GM19193 (cell line): ENCODE results near the gene CDH12.

ENCODE experiments used
- POLR2A ChIP-seq: IDR thresholded peaks from 4 replicates; pipeline ENCODE4 v1.6.1; 2011; ENCODE audit not compliant: insufficient read depth, insufficient read length; ENCODE audit errors: extremely low read depth

Gene CDH12

DNA sequence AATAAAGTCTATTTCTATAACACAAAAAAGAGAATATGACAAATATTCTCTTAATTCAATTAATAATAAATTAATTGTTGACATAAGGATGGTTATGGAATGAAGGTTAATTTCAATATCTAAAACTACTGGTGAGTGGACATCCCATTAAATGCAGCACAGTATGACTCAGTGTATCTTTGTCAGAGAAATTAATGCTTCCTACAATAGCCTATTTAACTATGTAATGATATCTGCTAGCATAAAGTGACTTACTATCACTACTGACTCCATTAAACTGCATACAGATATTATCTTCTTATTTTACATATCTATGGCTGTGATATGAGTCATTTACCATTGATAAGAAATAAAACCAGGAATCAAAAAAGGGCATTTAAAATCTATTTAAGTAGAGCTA, 298.7 kb downstream of the CDH12 start:
- no peak for TF ChIP-seq POLR2A

DNA sequence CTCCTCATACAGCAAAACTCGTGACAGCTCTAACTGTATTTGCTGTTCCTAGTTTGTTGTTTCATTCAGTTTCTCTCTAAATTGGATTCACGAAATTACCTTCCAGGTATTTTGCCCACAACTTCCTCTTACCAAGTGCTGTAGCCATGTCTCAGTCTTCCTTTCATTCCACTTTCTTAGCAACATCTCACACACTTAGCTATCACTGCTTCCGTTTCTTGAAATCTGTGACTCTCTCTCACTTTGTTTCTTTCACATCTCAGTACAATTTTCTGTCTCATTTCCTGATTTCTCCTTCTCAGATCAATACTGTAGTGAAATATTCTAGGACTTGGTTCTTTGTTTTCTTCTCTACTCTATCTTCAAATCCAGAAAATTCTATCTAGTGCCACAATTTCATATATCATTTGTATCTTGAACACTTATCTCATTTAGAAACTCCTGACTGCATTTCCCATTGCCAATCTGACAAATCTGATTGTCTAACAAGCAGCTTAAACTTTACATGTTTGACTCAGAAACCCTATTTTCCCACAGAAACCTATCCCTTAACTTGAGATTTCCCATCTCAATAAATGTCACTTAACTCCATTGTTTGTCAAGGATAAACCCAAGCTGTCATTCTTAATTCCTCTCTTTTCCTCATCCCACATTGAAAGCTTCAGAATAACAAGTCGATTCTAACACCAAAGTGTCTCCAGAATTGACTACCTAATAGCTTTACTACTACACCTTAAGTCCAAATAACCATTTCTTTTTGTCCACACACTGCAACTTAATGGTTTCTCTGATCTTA, 303.1 kb downstream of the CDH12 start:
- no peak for TF ChIP-seq POLR2A

DNA sequence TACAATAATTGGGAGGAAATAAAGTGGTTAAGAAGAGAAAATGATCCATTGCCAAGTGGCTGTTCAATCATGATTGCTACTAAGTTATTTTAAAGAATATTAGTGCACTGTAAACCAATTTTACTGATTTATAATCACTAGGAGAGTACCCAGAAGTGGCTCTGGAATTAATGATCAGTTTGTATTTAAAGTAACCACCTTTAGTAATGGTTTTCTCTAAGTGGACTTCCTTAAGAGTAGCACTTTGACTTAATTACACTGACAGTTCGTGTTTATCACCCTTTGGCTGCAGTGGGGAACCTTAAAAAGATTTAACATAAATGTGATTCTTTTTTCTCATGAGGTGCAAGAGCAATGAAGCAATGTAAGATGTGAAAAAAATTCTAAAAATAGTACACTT, 310.8 kb downstream of the CDH12 start:
- TF ChIP-seq POLR2A = no peak

DNA sequence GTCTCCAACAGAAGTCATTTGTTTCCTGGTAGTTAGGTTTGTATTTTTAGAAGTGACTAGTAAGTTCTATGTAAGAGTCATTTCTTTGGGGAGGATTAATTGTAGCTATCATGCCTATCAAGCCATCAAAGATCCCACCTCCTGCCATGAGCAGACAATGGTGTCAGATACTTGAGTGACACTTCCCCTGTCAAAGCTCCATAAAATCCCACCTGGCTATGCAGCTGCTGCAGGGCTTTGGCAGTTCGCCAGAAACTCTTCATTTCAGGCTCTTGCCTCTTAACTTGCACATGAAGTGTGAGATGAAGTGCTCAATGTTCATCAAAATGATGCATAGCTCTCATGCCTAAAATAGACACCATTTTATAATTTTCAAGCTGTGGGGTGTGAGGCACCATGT, 312.1 kb downstream of the CDH12 start:
- no peak for TF ChIP-seq POLR2A

- no peak for TF ChIP-seq POLR2A
Measured at GRCh38 chr5:22539762-22540161, 313.4 kb downstream of the CDH12 start.

- TF ChIP-seq POLR2A = no peak
Measured at GRCh38 chr5:22531986-22532385, 321.2 kb downstream of the CDH12 start.

DNA sequence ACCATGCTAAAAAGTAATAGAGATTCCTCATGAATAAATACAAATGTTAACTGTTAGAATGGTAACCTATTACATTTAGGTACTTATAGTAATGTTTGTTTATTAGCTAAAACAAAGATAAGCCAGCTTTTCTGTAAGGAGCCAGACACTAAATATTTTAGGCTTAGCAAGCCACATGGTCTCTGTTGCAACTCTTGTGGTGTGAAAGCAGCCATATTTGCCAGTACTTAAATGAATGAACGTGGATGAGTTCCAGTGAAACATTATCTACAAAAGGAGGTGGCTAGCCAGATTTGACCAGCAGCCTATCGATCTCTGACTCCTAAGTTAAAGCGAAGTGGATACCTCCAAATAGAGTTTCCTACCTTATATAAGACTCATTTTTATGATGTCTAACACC, 331.6 kb downstream of the CDH12 start:
- TF ChIP-seq POLR2A = no peak

- no peak for TF ChIP-seq POLR2A
Measured at GRCh38 chr5:22514231-22514630, 338.9 kb downstream of the CDH12 start.

DNA sequence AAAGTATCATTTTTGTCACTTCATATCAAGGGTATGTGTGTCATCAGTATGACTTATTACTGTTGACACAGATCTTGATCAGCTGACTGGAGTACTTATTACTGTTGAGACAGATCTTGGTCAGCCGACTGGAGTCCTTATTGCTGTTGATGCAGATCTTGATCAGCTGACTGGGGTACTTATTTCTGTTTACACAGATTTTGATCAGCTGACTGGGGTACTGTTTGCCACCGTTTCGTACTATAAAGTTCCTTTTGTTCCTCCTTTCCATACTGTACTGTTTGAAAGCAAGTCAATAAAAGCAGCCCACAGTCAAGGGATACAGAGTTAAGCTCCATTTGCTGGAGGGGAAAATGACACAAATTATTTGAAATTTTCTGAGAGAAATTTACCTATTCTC, 347.3 kb downstream of the CDH12 start:
- no peak for TF ChIP-seq POLR2A

DNA sequence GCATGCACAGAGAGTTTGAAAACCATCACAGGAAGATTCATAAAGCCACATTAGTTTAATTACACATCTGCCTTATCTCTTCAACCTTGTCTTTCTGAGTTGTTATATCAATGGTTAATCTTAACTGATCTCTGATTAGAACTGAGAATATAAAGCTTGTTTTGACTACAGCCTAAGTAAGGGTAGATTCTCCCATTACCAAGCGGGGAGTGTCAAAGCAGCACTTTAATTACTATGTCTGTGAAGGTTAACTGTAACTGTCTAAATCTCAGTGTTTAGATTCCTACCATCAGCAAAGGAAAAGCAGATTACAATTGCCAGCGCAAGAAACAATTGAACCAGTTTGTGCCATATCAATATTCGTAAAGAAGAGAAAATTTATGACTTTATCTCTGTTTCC, 348.7 kb downstream of the CDH12 start:
- TF ChIP-seq POLR2A = no peak

- TF ChIP-seq POLR2A = no peak
Measured at GRCh38 chr5:22500556-22500955, 352.6 kb downstream of the CDH12 start.

- TF ChIP-seq POLR2A = no peak
Measured at GRCh38 chr5:22496666-22497065, 356.5 kb downstream of the CDH12 start.

DNA sequence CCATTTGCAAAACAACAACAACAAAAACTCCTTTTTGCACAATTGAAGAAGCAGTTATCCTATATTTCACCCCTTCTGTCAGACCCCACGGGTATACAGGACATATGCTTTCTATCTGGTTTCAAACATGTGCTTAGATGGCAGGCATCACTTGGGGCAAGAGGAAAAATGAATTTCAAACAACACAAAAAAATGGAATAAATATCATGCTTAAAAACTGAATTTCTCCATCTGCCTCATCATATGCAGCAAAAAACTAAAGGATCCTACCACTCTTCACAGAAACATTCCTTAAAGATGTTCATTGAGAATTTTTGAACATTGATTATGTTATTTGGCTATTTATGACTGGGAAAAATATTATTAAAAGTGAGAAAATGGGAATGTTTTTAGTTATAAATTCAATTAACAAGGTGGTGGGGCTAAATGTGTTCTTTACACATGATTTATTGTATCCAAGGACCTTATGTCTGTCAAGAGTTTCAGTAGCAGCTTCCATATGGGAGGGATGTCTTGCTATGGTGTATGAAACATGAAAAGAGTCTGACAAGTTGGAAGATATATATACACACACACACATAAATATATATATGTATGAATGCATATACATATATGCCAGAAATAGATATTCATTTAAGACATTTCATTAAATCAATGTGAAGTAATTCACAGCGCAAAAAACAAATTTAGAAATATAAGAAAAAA, 358.0 kb downstream of the CDH12 start:
- TF ChIP-seq POLR2A = no peak

- TF ChIP-seq POLR2A = no peak
Measured at GRCh38 chr5:22488427-22488826, 364.7 kb downstream of the CDH12 start.

DNA sequence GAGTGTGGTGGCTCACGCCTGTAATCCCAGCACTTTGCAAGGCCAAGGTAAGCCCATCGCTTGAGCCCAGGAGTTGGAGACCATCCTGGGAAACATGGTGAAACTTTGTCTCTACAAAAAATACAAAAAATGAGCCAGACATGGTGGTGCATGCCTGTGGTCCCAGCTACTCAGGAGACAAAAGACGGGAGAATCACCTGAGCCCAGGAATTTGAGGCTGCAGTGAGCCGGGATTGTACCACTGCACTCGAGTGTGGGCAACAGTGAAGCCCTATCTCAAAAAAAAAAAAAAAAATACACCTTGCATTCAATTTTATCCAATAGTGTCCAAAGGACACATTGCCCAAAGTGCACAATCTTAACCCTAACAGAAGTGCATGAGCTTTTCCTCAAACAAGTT, 372.8 kb downstream of the CDH12 start:
- no peak for TF ChIP-seq POLR2A

GRCh38 chr5:22473886-22474285, 379.3 kb downstream of the CDH12 start:
- no peak for TF ChIP-seq POLR2A

DNA sequence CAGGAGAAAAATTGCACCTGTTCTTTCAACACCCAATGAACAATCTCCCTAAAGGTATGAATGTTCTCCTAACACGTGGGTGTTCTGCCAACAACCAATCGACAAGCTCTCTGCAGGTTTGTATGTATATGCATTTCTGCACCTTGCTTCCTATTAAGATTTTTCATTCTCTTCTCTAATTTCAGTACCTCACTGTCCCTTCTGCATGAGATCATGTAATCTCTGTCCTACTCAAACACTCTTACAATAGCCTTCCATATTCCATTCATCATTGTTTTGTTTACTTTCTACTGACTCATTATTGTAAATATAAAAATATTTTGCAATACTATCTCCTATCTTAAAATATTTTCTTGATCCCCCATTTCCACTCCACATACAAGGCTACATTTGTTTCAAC, 382.0 kb downstream of the CDH12 start:
- no peak for TF ChIP-seq POLR2A

DNA sequence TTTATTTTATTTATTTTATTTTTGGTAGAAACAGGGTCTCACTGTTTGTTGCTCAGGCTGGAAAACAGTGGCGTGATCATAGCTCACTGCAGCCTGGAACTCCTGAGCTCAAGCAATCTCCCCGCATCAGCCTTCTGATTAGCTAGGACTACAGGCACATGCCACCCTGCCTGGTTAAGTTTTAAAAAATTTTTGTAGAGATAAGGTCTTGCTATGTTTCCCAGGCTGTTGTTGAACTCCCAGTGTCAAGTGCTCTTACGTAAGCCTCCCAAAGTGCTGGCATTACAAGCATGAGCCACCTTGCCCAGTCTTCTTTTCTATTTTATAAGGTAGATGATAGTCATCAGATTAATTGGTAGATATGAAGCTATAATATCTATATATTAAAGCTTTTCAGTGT, 382.7 kb downstream of the CDH12 start:
- no peak for TF ChIP-seq POLR2A
